ENCODE data around the gene KCNMA1.

DNA sequence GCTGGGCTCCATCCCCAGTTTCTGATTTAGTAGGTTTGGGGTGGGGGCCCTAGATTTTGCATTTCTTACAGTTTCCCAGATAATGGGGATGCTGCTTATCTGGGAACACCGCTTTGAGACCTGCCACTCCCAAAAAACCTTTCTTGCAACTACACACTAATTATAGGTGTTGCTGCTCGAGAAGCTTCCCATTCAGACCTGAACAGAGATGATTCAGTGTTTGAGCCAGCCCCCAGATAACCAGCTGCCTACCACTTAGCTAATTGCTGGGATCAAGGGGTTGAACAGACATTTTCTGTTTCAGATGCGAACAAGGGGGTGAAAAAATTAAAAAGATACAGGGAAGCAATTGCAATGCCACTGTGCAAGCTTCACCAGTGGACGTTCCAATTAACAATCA, 448.5 kb downstream of the KCNMA1 start:
- TF ChIP-seq SIN3A (IDR thresholded peaks at IDR 0.05; ENCODE audit: low read depth) (no peak), CTCF (IDR thresholded peaks at IDR 0.05 in 2 of 3, conservative IDR thresholded peaks at IDR 0.05 in 1 of 3; ENCODE audit: borderline replicate concordance in 1 of 3, insufficient read depth in 1 of 3, low read depth in 2 of 3, low read length in 2 of 3) (no peak), TCF7L2 (IDR thresholded peaks at IDR 0.05; ENCODE audit: borderline replicate concordance, extremely low read depth, insufficient read depth, insufficient read length) (no peak), EZH2phosphoT487 (IDR thresholded peaks at IDR 0.05; ENCODE audit: borderline replicate concordance) (no peak), POLR2AphosphoS5 (IDR thresholded peaks at IDR 0.05; ENCODE audit: low read depth, low read length) (no peak), ZBTB33 (IDR thresholded peaks at IDR 0.05; ENCODE audit: extremely low read depth, insufficient replicate concordance, low read length) (no peak), POLR2A (IDR thresholded peaks at IDR 0.05; ENCODE audit: borderline replicate concordance, extremely low read depth, insufficient read depth, insufficient read length) (no peak), EZH2 (IDR thresholded peaks at IDR 0.05) (no peak)
- TF ChIP-seq, protein P1, sequence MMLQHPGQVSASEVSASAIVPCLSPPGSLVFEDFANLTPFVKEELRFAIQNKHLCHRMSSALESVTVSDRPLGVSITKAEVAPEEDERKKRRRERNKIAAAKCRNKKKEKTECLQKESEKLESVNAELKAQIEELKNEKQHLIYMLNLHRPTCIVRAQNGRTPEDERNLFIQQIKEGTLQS (IDR thresholded peaks at IDR 0.05), result no peak

Data from HCT116 (cell line).